ENCODE measurements around the gene WDR53.

DNA sequence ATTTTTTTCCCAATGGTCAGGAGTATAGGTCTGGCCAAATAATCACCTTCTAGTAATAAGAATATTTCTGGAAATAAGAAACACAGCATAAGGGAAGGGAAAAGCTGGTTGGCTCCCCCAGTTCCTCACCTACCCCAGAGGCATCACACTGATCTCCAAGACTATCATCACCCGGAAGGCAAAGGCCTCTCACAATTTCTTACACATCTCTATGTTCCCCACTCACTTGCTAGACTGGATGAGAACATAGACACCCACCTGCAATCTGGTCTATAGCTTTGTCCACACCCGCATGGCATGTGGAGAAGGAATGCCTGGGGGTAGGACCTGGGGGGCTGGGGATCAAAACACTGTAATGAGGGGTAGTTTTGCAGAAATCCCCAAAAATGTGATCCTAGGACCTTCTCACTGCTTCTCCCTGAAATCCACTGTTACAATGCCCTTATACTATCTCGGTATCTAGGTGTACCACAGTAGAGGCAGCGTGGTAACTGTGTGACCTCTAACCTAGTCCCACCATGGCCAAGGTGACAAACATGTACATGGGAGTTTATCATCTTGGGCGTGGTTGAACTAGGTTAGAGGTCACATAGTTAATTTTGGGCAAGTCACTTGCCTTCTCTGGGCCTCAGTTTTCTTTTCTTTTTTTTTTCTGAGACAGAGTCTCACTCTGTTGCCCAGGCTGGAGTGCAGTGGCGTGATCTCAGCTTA lies 41.6 kb upstream of the WDR53 start:
- TF ChIP-seq, protein P1, sequence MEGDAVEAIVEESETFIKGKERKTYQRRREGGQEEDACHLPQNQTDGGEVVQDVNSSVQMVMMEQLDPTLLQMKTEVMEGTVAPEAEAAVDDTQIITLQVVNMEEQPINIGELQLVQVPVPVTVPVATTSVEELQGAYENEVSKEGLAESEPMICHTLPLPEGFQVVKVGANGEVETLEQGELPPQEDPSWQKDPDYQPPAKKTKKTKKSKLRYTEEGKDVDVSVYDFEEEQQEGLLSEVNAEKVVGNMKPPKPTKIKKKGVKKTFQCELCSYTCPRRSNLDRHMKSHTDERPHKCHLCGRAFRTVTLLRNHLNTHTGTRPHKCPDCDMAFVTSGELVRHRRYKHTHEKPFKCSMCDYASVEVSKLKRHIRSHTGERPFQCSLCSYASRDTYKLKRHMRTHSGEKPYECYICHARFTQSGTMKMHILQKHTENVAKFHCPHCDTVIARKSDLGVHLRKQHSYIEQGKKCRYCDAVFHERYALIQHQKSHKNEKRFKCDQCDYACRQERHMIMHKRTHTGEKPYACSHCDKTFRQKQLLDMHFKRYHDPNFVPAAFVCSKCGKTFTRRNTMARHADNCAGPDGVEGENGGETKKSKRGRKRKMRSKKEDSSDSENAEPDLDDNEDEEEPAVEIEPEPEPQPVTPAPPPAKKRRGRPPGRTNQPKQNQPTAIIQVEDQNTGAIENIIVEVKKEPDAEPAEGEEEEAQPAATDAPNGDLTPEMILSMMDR (IDR thresholded peaks at IDR 0.05) = no peak
- TF ChIP-seq POLR2A (IDR thresholded peaks at IDR 0.05) = no peak

Measured in uterus (tissue), 2 donors.